GM18909 (cell line): Measurements from ENCODE around the gene PIMREG.
"Not testable (repeated sequence)": the region's sequence is repeated elsewhere in the genome, so short reads cannot be mapped to it uniquely, and the experiment has no call there.

Source experiments
- ATAC-seq: cut with Tn5 transposase; IDR thresholded peaks from one replicate; pipeline ENCODE4 v1.9.1; 2021; ENCODE audit warnings: mild to moderate bottlenecking; ENCODE audit not compliant: unreplicated experiment, poor library complexity

PIMREG gene

DNA sequence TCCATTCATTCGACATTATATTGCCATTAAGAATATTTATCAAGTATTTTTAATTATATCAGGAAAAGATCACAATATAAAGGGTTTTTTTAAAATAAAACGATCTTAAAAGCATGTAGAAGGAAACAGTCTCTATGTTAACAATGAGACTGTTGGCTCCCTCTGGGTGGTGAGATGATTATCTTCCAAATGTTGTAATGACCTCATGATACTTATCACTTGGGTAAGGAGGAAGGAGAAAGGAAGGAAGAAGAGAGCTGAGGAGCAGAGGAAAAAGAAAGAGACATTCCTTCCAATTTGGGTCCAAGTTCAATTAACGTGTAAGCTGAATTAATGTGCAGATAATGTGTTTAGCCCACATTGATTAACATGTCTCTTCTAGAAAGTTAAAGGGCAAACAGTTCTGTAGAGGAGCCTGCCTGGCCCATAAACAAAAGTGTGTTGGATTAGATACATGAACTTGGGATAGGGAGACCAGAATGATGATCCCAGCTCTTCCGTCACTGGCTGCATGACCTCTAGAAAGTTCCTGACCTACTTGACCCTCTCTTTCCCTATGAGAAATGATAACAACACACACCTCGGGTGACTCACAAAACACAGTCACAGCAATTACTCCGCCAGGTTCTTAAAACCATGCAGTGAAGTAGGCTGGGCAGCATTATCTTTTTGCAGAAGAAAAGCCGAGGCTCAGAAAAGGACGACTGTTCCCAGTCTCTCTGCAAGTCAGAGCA lies 32.0 kb downstream of the PIMREG start:
- ATAC-seq, result no peak

GRCh38 chr17:6476810-6477179 lies 32.5 kb downstream of the PIMREG start:
- ATAC-seq, result no peak

DNA sequence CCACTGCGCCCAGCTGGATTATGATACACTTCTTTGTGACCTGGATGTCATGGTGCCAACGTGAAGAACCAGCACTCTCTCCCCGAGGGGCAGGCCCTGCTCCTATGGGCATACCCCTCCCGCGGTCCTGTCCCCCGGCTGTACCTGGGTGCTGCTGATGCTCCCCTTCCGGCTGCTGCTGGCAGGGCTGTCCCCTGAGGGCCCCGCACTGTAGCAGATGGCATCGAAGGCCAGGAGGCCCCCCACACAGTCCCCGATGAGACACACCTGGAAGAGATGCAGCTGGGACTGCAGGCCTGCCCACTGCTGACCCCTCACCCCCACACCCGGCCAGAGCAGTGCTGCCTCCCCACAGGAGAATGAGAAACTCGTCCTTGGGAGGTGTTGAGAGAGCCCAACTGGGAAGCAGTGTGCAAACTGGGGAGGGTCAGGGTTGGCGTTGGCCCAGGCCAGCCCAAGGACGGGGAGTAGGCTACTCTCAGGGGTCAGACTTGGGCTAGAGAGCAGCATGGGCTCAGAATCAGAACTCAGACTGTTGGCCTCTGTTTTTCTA lies 33.7 kb downstream of the PIMREG start:
- no peak for ATAC-seq

- ATAC-seq, result no peak
Observed at GRCh38 chr17:6478486-6478885, 34.2 kb downstream of the PIMREG start.

DNA sequence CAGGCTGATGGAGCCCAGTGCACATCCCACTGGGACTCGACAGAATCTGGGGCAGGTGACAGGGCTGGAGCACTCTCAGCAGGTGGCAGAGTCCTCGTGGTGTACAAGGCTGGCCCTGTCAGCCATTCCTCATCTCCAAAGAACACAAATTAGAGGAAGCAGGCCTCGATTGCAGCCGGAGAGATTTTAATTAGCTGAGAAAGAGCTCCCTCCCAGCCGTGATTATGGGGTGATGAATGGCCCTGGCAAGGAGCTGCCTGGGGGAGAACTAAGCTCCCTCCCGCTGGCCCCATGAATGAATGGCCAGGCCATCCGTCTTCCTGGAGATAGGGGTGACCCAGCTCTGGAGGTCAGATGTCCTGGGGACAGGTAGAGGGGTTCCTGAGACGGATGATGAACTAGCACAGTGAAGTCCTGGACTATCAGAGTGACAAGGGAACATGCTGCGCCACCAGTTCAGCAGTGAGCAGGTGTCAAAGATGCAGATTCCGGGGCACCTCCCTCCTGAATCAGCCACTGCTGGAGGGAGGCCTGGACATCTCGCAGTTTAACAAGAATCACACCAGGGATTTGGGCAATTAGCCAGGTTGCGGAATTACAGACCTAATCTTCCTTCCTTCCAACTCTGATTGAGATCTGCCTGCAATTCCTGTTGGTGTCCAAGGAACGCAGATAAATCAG lies 35.5 kb downstream of the PIMREG start:
- ATAC-seq, result no peak

DNA sequence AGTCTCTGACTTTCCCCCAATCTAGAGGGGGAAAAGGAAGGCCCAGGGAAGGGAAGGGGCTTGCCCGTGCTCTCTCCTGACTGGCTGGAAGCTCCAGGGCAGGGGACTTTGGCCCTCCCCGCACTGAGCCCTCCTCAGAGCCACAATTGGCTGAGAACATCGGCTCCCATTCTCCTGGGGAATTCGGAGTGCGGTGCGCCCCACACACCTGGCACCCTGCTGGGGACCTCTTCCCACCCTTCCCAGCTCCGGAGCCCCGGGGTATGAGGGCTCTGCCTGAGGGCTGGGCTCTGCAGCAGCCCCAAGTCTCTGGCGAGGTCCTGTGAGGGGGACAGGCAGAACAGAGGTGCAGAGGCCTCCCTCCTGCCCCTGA lies 36.0 kb downstream of the PIMREG start:
- no peak for ATAC-seq

DNA sequence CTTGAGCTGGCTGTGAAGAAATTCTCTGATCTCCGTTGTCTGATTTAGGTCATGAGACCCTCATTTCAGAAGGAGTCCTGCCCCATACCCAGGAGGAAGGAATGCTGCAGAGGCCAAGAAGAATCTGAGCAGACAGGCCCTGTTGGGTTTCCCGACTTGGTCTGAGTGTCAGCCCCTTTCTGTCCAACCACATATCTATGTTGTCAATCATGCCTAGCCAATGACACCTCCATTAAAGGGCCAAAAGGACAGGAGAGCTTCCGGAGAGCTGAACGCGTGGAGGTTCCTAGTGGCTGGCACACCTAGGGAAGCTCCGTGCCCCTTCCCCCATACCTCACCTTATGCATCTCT lies 37.8 kb downstream of the PIMREG start:
- no peak for ATAC-seq

- ATAC-seq, result not testable (repeated sequence)
Observed at GRCh38 chr17:6482796-6483195, 38.5 kb downstream of the PIMREG start.

GRCh38 chr17:6483507-6483906 lies 39.3 kb downstream of the PIMREG start:
- no peak for ATAC-seq

GRCh38 chr17:6485646-6486412 lies 41.6 kb downstream of the PIMREG start:
- ATAC-seq, result no peak

DNA sequence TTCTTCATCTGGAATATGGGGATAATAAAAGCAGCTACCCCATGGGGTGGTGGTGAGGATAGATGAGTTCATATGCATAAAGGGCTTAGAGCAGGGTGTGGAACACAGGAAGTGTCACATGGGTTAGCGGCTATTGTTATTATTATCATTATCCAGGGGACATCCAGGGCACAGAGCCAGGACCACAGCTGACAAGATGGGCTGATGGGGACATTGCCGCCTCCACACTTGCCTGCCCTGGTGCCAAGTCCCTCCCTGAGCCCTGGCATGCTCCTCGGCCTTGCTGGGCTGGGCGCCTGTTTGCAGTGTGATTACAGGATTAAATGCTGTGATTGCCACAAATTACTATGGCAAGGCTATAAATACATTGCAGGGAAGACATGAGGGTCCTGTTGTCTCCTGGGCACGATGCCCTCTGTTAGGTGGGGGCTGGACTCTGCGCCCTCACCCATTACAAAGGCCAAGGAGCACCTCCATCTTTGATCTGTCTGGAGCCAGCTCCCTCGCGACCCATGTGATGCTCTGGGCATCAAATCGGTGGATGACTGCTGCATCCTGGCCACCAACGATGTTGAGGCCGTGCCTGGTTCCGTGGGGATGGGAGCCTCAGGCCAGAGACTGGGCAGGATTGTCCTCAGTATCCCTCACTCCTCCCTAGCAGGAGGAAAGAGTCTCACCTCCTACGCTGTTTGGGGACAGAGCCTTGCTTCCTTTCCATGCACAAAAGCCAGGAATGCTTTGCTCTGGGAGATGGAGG lies 43.2 kb downstream of the PIMREG start:
- no peak for ATAC-seq

GRCh38 chr17:6488008-6488539 lies 43.8 kb downstream of the PIMREG start:
- no peak for ATAC-seq

GRCh38 chr17:6489016-6489550 lies 44.8 kb downstream of the PIMREG start:
- no peak for ATAC-seq

DNA sequence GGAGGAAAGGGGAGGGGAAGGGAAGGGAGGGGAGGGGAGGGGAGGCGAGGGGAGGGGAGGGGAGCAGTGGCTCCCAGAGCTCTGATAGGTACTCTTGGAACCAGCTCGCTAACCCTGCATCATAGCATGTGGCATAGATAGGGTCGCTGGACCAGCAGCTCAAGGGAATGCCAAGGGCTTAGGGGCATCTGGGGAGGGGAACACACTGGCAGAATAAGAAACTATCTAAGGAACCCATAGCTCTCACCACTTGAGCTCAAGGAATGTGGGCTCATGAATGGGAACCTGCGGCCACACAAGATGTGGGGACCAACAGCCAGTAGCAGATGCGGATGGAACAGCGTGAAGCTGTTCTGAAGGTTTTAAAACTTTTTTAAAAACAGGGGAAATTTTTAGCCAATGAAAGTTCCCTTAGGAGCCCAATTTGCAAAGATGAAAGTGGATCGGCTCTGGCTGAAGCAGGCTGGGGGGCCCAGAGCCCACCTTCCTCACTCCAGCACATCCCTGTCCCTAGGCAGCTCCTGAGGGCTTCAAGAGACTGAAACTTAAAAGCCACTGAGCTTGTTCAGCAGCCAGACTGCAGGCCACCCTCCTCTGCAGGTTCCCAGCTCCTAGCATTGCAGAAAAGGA lies 46.9 kb downstream of the PIMREG start:
- no peak for ATAC-seq

DNA sequence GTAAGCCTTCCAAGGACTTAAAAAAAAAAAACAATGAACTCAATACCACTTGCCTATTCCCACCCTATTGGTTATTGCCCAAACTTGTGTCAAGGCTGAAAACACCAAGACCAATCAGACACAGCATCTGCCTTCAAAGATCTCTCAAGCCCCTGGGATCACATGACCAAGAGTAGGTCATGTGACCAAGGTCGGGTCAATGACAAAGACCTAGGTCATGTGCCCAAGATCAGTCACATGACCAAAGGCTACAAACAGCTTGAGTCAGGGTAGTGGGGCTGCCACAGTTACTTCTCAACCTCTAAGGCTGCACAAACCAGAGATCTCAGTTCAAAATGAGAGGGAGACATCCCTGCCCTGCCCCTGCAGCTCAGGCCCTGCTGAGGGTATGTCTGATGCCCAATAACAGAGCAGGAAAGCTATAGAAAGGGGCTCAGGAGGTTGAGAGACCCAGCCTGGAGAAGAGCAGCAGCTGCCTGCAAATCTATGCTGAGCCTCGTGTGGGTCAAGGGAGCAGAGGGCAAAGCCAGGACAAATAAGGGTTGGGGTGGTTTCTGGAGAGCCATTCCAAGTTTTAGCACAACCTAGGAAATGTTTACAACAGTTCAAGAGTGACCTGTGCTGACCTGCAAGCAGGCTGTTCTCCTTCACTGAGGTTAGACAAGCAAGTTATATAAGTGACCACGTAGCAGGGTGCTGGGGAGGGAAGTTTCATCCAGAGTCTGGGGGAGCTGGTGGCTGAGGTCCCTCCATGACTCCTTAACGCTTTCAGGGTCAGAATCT lies 48.8 kb downstream of the PIMREG start:
- ATAC-seq, result no peak

GRCh38 chr17:6494239-6494941 lies 50.1 kb downstream of the PIMREG start:
- ATAC-seq, result no peak

DNA sequence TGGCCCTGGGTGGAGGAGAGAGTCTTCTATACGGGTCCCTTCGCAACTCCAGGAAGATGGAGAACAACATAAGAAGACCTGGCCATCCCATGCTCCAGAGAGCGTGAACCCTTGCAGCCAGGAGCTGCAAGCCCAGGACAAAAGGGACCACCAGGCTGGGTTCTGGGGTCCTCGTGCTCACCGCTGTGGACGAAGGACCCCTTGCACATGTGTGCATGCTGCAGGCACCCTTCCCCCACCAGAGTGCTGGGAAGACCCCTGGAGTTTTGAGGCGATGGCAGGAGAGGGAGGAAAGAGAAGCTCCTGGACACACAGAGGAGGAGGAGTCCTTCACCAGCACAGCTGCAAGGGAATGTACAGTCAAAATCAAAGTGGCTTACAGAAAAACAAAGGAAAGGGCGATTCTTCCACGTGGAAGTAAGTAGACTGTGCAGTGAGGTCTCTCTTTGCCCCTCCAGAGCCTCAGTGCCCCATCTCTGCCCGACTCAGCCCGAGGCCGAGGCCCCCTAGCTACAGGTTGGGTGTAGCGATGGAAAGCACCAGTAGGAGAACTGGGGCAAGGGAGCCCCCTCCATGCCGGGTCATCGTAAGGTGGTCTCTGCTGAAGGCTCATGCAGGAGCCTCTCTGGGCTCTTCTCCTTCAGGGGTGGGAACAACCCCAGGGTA lies 51.3 kb downstream of the PIMREG start:
- no peak for ATAC-seq

GRCh38 chr17:6496116-6496481 lies 51.8 kb downstream of the PIMREG start:
- no peak for ATAC-seq
